ENCODE results near the gene LRCH4.

DNA sequence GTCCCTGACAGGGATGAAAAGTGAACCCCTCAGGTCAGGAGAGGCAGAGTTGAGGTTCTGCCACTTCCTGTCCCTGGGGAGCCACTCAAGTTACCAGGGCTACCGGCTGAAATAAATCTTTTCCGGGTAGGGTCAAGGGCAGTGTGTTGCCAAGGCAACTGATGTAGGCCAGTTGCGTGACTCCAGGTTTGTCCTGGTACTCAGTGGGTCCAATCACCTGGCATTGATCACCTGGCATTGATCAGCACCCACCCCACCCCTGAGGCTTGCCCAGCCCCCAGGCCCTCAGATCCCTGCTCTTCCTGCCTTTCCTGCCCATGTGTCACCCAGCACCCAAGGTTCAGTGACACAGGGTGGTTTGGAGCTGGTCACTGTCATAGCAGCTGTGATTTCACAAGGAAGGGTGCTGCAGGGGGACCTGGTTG, 18.2 kb downstream of the LRCH4 start:
- TF ChIP-seq POLR2A (IDR thresholded peaks at IDR 0.05; ENCODE audit: low read length) (no peak), GATA1 (IDR thresholded peaks at IDR 0.05; ENCODE audit: low read depth, low read length) (no peak)
